Activated CD8-positive, alpha-beta memory T cell treated with anti-CD3 and anti-CD28 coated beads, Interleukin-2, amount 50 U/mL, for 24 hours (primary cell): ENCODE data around the gene P2RY14.

Experiments used
- DNase-seq: peaks from one replicate; pipeline ENCODE4 v3.0.0-alpha.2; 2020; ENCODE audit errors: extremely low read depth

The P2RY14 gene

DNA sequence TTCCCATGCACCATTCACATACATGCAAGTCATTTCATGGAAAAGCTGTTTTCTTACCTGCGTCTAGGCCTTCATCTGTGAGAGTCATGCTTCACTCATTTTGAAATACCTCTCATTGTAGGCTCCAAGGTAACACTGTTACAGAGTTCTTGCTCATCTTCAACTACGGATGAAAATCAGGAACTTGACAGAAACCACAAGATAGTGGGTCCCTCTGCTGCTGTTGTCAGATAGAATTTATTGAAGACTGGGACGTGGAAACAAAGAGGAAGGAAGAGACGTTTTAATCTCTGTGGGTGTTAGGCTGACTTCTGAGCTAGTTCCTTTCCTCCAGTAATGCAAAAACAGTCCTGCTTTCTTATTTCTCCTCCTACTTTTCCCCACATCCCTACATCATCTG lies at the start of gene P2RY14:
Gene P2RY14 (minus strand): TSS at position 313 of the 400 bp plus-strand sequence. CDS start 64,226 bp downstream, outside the sequence.
- DNase-seq = no peak

- no peak for DNase-seq
Observed at GRCh38 chr3:151327571-151328198, 49.3 kb upstream of the P2RY14 start.

- no peak for DNase-seq
Observed at GRCh38 chr3:151322511-151322910, 44.2 kb upstream of the P2RY14 start.

- DNase-seq = no peak
Observed at GRCh38 chr3:151321526-151321925, 43.2 kb upstream of the P2RY14 start.

DNA sequence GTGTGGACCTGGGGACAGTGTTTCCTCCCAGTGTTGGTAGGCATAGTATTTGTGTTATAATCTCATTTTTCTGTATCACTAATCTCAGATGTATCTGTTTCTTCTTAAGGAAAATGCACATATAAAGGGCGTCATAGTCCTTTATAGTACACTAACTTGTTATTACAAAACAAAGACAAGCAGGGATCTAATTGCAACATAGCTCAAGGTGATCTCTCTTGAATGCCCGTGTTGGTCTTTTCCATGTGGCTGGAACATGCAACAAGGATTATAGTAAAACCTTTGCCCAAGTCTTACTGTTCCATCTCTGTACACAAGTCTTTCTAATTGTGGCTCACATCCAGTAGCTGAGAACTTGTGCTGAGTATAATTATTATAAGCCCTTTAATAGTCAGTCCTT lies 41.8 kb upstream of the P2RY14 start:
- no peak for DNase-seq

DNA sequence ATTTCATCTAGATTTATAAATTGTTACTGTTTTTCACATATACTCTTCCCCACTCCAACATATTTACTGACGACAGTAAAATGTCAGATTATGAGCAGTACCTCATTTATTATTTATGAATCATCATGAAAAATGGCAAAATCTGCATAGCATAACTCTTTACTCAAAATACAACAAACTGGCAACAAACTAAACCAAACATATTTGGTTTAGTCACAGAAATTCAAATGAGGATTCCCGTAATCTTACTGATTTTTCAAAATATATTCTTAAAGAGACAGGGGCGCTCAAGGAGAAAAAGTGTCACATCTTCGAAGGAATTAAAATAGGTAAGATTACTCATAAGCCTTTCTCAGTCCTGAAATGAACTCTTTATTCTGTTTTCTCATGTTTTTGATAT lies 41.3 kb upstream of the P2RY14 start:
- DNase-seq = no peak

DNA sequence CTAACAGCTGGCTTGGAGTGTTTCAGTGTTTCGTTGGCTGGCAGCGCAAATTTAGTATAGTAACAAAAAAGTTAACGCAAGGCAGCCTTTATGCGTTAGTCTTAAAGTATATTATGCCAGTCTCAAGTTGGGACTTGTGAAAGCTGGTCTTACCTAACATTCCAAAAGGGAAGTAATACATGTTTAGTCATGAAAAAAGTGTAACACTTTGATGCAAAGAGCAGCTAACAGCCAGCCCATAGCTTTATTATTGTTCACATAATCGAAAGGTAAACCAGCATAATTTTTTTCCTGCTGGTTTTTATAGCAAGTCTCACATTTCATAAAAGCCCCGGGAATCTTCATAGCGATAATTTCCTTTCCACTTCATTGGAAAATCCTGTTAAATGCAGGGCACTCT lies 40.6 kb upstream of the P2RY14 start:
- DNase-seq = no peak

GRCh38 chr3:151318313-151318712 lies 40.0 kb upstream of the P2RY14 start:
- DNase-seq = no peak

DNA sequence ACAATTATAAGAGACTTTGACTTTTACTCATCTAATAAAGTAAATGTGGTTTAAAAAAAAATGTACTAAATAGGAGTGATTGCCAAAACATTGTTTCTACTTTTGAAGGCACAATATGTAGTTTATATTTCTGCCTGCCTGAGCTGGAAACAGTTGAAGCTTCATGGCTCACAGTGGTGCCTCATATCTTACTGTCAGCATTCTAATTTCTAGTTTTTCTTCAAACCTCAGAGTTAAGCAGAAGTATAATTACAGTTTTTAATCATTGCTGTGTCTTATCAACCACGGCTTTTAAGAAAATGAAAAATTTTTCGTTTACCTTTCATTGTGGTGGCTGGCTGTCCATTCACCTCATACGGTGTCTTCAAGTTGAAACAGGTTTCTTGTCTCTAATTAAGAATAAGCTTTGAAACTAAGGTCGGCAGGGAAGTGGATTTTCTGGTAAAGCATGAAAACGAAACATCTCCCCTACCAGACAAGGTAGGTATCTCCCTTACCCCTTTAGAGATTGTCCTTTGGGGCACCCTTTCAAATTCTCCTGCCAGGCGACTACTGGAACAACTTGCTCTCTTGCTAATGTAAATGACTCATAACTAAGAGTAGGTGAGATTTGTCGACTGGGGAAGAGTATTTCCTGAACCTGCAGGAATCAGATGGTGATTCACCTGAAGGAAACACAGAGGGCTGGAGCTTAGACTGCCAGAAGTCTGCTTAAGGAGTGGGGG lies 38.1 kb upstream of the P2RY14 start, which contains the start of gene GPR87:
Gene GPR87 (minus strand): TSS at position 554 of the 725 bp plus-strand sequence. CDS start 16,720 bp downstream, outside the sequence.
- DNase-seq = no peak

DNA sequence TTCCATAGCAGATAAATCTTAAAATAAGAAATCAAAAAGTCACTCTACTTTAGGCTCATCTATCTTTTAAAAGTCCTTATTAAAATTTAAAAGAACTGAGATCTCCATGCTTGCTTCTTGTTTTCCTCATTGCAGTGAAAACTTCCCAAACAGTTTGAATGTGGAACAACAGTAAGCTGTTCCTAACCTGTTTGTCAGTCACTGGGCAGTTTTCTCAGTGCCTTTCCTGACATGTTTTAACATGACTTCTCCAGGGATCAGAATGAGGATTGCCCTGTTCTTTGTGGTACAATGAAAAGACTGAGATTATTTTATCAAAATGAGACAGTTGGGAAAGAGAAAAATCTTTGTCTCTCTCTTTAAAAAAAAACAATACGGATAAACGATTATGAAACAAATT lies 37.5 kb upstream of the P2RY14 start:
- no peak for DNase-seq

DNA sequence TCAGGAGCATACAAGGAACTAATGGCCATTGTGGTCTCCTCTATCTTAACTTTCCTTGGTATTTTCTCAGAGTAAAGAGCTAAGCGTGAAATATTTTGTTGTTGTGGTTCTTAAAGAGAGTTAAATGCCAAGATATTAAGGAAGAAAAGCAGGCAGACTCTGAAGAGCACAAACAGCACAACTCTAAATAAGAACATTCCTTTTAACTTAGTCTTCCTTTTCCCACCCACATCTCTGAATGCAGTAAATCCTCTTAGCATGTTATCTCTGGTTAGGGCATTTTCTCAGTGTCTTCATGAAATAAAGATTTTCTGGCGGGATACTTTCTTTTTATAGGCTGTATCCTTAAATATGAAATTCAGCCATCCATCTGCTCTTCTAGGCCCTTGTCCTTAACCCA lies 36.8 kb upstream of the P2RY14 start:
- no peak for DNase-seq

DNA sequence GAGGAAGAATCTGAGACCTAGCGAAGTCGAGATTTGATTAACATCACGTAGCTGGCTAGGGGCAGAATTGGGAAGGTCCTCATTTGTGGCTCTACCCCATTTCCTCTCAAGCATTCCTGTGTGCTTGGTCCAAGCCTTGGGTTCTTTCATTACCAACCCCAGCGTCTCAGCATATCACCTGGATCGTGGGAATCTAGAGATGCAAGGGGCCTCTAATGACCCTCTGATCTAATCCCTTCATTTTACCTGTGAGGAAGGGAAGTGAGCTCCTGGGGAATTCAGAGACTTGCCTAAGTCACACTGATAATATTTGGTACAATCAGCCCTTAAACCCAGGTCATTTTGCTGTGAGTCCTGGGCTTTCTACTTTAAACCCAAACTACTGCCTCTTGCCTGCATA lies 36.3 kb upstream of the P2RY14 start:
- no peak for DNase-seq

DNA sequence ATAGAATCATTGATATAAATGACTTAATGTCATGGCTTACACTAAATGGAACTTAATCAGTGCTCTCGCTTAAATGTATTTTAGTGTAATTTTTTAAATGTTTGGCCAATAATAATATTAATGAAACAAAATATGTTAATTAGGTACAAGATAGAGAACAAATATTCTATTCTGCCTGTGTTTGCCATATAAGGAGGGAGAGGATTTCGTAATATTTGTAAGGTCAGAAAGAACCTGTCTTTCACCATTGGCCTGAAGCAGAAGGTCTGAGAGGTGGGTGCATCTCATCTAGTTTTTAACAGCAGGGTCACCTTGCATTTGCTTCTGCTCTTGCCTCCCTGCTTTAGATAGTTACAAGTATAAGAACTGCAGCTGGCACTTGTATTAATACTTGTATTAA lies 35.8 kb upstream of the P2RY14 start:
- no peak for DNase-seq

DNA sequence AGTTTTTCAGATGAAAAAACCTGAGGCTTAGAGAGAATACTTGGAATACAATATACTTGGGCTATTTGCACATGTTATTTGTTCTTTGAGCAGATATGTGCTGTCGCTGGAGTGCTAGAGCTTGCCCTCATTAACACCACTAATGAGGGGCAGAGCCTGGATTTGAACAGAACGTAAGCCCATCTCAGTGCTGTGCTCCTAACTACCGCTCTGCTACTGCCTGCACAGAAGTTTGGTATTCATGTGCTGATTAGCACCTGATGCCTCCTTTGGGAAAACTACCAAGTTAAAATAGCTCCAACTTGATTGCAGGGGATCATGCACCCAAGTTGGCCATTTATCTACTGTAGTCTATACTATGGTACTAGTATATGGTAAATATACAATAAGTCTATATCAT lies 34.6 kb upstream of the P2RY14 start:
- no peak for DNase-seq

- DNase-seq = no peak
Observed at GRCh38 chr3:151309566-151309965, 31.2 kb upstream of the P2RY14 start.

- no peak for DNase-seq
Observed at GRCh38 chr3:151307583-151308488, 29.5 kb upstream of the P2RY14 start.

DNA sequence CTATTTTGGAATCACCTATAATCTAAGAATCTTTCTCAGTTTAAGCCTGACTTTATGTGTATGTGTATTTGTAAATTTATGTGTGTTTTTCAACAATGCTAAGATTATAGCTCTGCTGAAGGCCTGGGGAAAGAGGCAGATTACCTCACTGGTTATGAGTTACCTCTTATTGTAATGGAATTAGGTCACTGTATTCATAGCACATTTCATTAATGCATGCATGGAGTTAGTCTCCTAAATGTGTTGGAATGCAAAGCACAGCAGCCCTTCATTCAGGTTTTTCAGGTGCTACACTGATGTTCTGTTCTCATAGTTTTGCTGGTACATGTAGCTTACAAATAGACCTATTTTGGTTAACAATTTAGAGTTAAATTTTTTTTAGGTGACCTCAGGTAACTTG lies 28.8 kb upstream of the P2RY14 start:
- no peak for DNase-seq

- DNase-seq = no peak
Observed at GRCh38 chr3:151306168-151306810, 27.9 kb upstream of the P2RY14 start.

DNA sequence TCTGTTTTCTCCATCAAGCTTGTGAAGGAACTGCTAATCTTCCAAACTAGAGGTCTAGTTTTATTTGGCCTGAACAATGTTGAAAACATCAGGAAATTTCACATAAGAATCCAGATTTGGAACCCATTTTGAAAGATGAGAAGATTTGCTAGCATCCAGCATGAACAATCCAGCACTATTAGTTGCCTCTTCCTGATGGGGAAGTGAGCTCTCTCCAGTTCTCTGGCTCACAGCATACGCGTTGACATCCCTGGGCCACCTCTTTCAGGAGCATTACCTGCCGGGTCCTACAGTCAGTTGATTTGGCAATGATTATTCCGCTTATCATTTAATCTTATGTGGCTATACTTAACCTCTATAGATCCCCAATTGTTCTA lies 27.4 kb upstream of the P2RY14 start:
- DNase-seq = no peak

DNA sequence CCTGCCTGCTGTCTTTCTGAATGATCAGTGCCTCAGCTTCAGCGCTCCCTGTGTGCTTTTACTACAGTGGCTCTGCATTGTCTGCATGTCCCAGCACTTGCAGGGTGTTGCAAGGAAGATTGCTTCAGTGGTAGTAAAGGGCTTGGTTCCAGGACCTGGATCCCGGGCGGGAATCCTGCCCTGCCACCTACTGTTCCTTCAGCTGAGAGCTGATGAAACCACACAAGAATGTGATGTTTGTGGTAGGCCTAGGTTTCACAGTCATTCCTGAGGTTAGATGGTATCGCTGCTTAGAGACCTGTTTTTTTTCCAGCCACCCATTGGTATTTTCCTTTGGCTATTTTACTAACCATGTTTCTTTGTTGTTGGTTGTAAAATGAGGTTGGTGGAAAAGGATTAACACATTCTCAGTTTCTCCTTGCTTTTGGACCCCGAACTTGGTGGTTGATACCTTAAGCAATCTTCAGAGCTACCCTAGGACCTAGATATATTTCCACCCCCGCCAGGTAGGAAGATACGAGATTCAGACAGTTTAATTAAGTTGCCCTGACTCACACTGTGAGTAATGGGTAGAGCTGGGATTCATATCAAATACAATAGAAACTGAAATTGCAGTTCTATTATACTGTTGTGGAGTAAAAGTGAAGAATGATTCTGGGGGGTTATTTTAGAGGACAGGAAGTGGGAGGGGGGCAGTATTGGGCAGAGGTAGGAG lies 26.9 kb upstream of the P2RY14 start:
- no peak for DNase-seq

- DNase-seq = no peak
Observed at GRCh38 chr3:151303751-151304150, 25.4 kb upstream of the P2RY14 start.
